ENCODE measurements around the gene HKDC1.
A peak's percentile ranks its signal among the peaks of the same experiment; 100 is the strongest.
"Not testable (repeated sequence)": the region's sequence is repeated elsewhere in the genome, so short reads cannot be mapped to it uniquely, and the experiment has no call there.

The HKDC1 gene

DNA sequence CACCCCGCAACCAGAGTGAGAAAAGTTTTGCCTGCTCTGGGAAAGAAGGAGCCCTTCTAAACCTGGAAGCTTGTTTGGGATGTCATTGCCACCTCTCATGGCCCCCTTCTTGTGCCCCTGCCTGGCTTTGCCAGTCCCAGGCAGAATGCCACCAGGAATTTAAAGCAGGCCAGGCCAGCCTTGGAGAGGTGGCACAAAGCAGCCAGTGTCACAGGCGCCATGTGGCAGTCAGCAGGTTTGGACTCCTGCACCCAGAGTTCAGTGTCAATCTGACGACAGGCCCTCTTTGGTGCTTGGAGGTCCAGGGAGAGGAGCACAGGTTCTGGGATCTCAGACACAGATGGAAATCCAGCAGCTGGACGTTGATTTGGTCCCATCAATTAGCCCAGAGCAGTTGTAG, 70.9 kb downstream of the HKDC1 start:
- Histone ChIP-seq H3K9ac (ENCODE audit: low read depth, low read length) (no peak overlapping the region), H3K4me1 (ENCODE audit: control insufficient read depth, insufficient read depth, low read length) (peaks cover 3% of the 10 kb centered on the region), H3K36me3 (ENCODE audit: control insufficient read depth, insufficient read depth, low read length) (no peaks in the 10 kb centered on the region), H3K4me3 (ENCODE audit: low read depth, low read length) (no peak overlapping the region), H3K9me3 (ENCODE audit: control insufficient read depth, insufficient read depth, low read length) (no peaks in the 10 kb centered on the region), H3K27me3 (ENCODE audit: control insufficient read depth, insufficient read depth, low read length) (no peaks in the 10 kb centered on the region)

DNA sequence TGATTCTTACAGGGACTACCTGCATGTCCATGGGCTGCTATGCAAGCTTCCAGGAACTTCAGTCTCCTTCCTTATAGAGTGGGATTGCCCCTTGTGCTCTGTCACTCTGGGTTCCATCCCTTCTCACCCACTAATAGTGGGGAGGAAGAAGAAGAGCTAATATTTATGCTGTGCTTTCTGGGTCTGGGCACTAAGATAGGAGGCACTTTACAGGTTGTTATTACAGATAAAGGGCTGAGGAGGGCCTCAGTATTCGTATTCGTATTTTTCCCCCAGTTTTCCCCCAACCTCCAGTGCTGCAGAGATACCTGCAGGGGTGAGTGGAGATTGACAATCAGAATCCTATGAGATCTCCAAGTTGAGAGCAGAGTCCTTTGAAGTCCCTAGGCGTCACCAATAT, 72.3 kb downstream of the HKDC1 start:
- Histone ChIP-seq H3K36me3 (ENCODE audit: control insufficient read depth, insufficient read depth, low read length) (no peaks in the 10 kb centered on the region), H3K27me3 (ENCODE audit: control insufficient read depth, insufficient read depth, low read length) (no peaks in the 10 kb centered on the region), H3K4me1 (ENCODE audit: control insufficient read depth, insufficient read depth, low read length) (peaks cover 3% of the 10 kb centered on the region), H3K9me3 (ENCODE audit: control insufficient read depth, insufficient read depth, low read length) (no peaks in the 10 kb centered on the region), H3K4me3 (ENCODE audit: low read depth, low read length) (no peak overlapping the region), H3K9ac (ENCODE audit: low read depth, low read length) (no peak overlapping the region)

DNA sequence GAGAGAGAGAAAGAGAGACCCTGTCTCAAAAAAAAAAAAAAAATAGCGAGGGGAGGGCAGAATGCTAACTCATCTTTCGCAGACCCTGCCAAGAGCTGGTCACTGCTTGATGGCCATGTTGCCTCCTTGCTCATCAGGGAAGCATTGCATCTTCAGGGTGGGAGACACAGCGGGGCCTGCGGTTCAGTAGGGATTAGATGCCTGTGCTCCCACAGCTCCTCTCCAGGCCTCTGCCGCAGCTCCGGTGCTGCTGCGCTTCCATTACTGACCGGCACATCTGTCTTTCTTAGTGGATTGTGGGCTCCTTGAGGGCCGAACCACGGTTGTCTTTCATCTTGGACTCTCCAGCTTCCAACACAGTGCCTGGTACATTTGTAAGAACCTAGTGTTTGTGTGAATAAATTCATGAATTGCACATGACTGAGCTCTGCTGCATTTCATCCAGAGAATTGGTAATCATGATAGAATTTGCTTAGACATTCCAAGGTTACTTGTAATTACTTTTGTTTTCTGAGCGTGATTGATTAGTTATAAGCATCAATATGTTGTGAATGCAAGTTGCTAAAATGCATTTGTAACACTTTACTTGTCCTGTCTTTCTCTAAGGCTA, 75.0 kb downstream of the HKDC1 start:
- no peak overlapping the region for H3K9ac ChIP-seq (ENCODE audit: low read depth, low read length)
- H3K4me1 ChIP-seq (ENCODE audit: control insufficient read depth, insufficient read depth, low read length), result peaks cover 3% of the 10 kb centered on the region
- no peaks in the 10 kb centered on the region for H3K27me3 ChIP-seq (ENCODE audit: control insufficient read depth, insufficient read depth, low read length)
- no peak overlapping the region for H3K4me3 ChIP-seq (ENCODE audit: low read depth, low read length)
- no peaks in the 10 kb centered on the region for H3K9me3 ChIP-seq (ENCODE audit: control insufficient read depth, insufficient read depth, low read length)
- no peaks in the 10 kb centered on the region for H3K36me3 ChIP-seq (ENCODE audit: control insufficient read depth, insufficient read depth, low read length)

- Histone ChIP-seq H3K36me3 (ENCODE audit: control insufficient read depth, insufficient read depth, low read length) (no peaks in the 10 kb centered on the region), H3K27me3 (ENCODE audit: control insufficient read depth, insufficient read depth, low read length) (no peaks in the 10 kb centered on the region), H3K9ac (ENCODE audit: low read depth, low read length) (no peak overlapping the region), H3K4me1 (ENCODE audit: control insufficient read depth, insufficient read depth, low read length) (no peaks in the 10 kb centered on the region), H3K4me3 (ENCODE audit: low read depth, low read length) (no peak overlapping the region), H3K9me3 (ENCODE audit: control insufficient read depth, insufficient read depth, low read length) (no peaks in the 10 kb centered on the region)
Measured at GRCh38 chr10:69303632-69304051, 83.5 kb downstream of the HKDC1 start.

DNA sequence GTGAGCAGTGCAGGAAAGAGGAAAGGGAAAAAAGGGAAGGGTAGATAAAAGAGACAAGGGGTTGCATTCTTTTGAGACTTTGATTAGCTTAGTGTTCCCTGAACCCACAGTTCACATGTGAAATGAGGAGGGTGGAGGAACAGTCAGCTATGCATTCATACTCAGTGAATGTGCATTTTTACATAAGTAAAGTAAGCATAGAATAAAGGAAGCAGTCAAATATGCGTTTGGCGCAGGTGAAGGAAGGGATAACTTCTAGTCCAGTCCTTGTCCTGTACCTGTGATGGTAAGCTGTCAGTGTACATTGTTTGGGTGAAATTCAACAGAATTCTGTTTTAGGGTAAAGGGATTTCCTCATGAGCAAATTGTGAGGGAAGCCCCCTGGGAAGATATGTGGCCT, 86.3 kb downstream of the HKDC1 start:
- Histone ChIP-seq H3K4me3 (ENCODE audit: low read depth, low read length) (no peak overlapping the region), H3K27me3 (ENCODE audit: control insufficient read depth, insufficient read depth, low read length) (no peaks in the 10 kb centered on the region), H3K36me3 (ENCODE audit: control insufficient read depth, insufficient read depth, low read length) (no peaks in the 10 kb centered on the region), H3K9me3 (ENCODE audit: control insufficient read depth, insufficient read depth, low read length) (no peaks in the 10 kb centered on the region), H3K9ac (ENCODE audit: low read depth, low read length) (no peak overlapping the region), H3K4me1 (ENCODE audit: control insufficient read depth, insufficient read depth, low read length) (no peaks in the 10 kb centered on the region)

- no peaks in the 10 kb centered on the region for H3K27me3 ChIP-seq (ENCODE audit: control insufficient read depth, insufficient read depth, low read length)
- H3K9ac ChIP-seq (ENCODE audit: low read depth, low read length), result no peak overlapping the region
- H3K36me3 ChIP-seq (ENCODE audit: control insufficient read depth, insufficient read depth, low read length), result no peaks in the 10 kb centered on the region
- no peak overlapping the region for H3K4me3 ChIP-seq (ENCODE audit: low read depth, low read length)
- H3K4me1 ChIP-seq (ENCODE audit: control insufficient read depth, insufficient read depth, low read length), result peaks cover under 1% of the 10 kb centered on the region
- H3K9me3 ChIP-seq (ENCODE audit: control insufficient read depth, insufficient read depth, low read length), result no peaks in the 10 kb centered on the region
Measured at GRCh38 chr10:69307434-69307833, 87.3 kb downstream of the HKDC1 start.

GRCh38 chr10:69308304-69308703, 88.2 kb downstream of the HKDC1 start:
- H3K27me3 ChIP-seq (ENCODE audit: control insufficient read depth, insufficient read depth, low read length); H3K9ac ChIP-seq (ENCODE audit: low read depth, low read length); H3K4me3 ChIP-seq (ENCODE audit: low read depth, low read length); H3K4me1 ChIP-seq (ENCODE audit: control insufficient read depth, insufficient read depth, low read length); H3K9me3 ChIP-seq (ENCODE audit: control insufficient read depth, insufficient read depth, low read length); H3K36me3 ChIP-seq (ENCODE audit: control insufficient read depth, insufficient read depth, low read length): not testable (repeated sequence)

- no peaks in the 10 kb centered on the region for H3K27me3 ChIP-seq (ENCODE audit: control insufficient read depth, insufficient read depth, low read length)
- no peak overlapping the region for H3K9ac ChIP-seq (ENCODE audit: low read depth, low read length)
- H3K9me3 ChIP-seq (ENCODE audit: control insufficient read depth, insufficient read depth, low read length), result no peaks in the 10 kb centered on the region
- no peak overlapping the region for H3K4me3 ChIP-seq (ENCODE audit: low read depth, low read length)
- H3K4me1 ChIP-seq (ENCODE audit: control insufficient read depth, insufficient read depth, low read length), result peaks cover 6% of the 10 kb centered on the region
- H3K36me3 ChIP-seq (ENCODE audit: control insufficient read depth, insufficient read depth, low read length), result no peaks in the 10 kb centered on the region
Measured at GRCh38 chr10:69311309-69311708, 91.2 kb downstream of the HKDC1 start.

DNA sequence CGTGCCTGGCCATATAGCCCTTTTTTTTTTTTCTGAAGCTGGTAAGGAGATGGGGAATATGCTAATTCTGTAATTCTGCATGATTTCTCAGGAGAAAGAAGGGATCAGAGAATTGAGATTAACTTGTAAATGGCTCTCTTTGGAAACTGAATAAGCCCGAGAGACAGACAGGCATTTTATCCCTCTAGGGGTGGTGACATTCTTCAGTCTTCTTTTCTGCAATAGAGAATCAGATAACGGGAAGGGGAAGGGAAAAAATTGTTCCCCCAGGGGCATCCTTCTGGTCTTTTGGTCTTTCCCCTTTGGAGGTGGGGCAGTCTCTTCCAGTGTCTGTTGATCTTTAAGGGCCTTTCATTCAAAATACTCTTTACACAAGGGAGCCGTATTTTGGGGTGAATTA, 92.4 kb downstream of the HKDC1 start:
- H3K36me3 ChIP-seq (ENCODE audit: control insufficient read depth, insufficient read depth, low read length), result no peaks in the 10 kb centered on the region
- peaks cover 10% of the 10 kb centered on the region for H3K4me1 ChIP-seq (ENCODE audit: control insufficient read depth, insufficient read depth, low read length)
- H3K9me3 ChIP-seq (ENCODE audit: control insufficient read depth, insufficient read depth, low read length), result no peaks in the 10 kb centered on the region
- peak overlapping the region; percentile 1 for H3K9ac ChIP-seq (ENCODE audit: low read depth, low read length)
- no peak overlapping the region for H3K4me3 ChIP-seq (ENCODE audit: low read depth, low read length)
- no peaks in the 10 kb centered on the region for H3K27me3 ChIP-seq (ENCODE audit: control insufficient read depth, insufficient read depth, low read length)

GRCh38 chr10:69315100-69315542, 95.0 kb downstream of the HKDC1 start:
- H3K4me3 ChIP-seq (ENCODE audit: low read depth, low read length), result no peak overlapping the region
- no peaks in the 10 kb centered on the region for H3K27me3 ChIP-seq (ENCODE audit: control insufficient read depth, insufficient read depth, low read length)
- no peaks in the 10 kb centered on the region for H3K9me3 ChIP-seq (ENCODE audit: control insufficient read depth, insufficient read depth, low read length)
- H3K36me3 ChIP-seq (ENCODE audit: control insufficient read depth, insufficient read depth, low read length), result no peaks in the 10 kb centered on the region
- peaks cover 13% of the 10 kb centered on the region for H3K4me1 ChIP-seq (ENCODE audit: control insufficient read depth, insufficient read depth, low read length)
- H3K9ac ChIP-seq (ENCODE audit: low read depth, low read length), result no peak overlapping the region

DNA sequence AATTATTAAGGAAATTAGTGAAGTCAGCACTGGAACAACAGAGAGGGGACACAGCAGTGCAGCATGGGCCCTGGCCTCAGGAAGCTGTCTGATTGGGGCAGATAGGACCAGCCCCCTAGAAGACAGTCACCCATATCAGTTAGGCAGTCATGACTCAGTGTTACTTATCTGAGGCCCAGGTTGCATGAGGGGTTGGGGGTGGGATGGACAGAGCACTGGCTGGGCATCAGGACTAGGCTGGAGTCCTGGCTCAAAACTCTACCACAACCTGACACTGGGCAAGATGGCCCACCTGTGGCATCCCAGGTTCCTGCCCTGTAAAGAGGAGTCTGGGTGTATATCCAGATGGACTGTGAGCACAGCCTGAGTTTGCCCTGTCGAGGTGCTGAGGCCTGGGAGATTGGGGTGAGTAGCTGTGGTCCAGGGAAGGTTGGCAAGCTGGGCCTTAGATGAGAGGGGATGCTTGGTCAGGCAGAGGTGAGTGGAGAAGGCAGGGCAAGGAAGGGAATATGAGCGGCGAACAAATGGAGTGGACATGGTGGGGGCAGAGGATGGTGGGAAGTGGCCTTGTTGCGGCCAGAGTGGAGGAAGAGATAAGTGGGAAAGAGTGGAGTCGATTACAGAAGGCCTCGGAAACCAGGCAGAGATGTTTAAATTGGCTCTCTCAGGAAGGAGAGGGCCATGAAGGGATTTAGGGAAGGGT, 95.6 kb downstream of the HKDC1 start:
- H3K4me3 ChIP-seq (ENCODE audit: low read depth, low read length), result no peak overlapping the region
- no peaks in the 10 kb centered on the region for H3K36me3 ChIP-seq (ENCODE audit: control insufficient read depth, insufficient read depth, low read length)
- no peaks in the 10 kb centered on the region for H3K9me3 ChIP-seq (ENCODE audit: control insufficient read depth, insufficient read depth, low read length)
- H3K4me1 ChIP-seq (ENCODE audit: control insufficient read depth, insufficient read depth, low read length), result peaks cover 15% of the 10 kb centered on the region
- H3K9ac ChIP-seq (ENCODE audit: low read depth, low read length), result no peak overlapping the region
- no peaks in the 10 kb centered on the region for H3K27me3 ChIP-seq (ENCODE audit: control insufficient read depth, insufficient read depth, low read length)

GRCh38 chr10:69316313-69317059, 96.4 kb downstream of the HKDC1 start:
- Histone ChIP-seq H3K9ac (ENCODE audit: low read depth, low read length) (no peak overlapping the region), H3K4me1 (ENCODE audit: control insufficient read depth, insufficient read depth, low read length) (peaks cover 15% of the 10 kb centered on the region), H3K36me3 (ENCODE audit: control insufficient read depth, insufficient read depth, low read length) (no peaks in the 10 kb centered on the region), H3K27me3 (ENCODE audit: control insufficient read depth, insufficient read depth, low read length) (no peaks in the 10 kb centered on the region), H3K4me3 (ENCODE audit: low read depth, low read length) (no peak overlapping the region), H3K9me3 (ENCODE audit: control insufficient read depth, insufficient read depth, low read length) (no peaks in the 10 kb centered on the region)
